Keratinocyte (primary cell): Measurements from ENCODE around the gene JAG2. TPM values are rescaled to one million over a fixed set of nuclear protein-coding genes. Genes with fewer than 3 reads are reported as not detected.

Experiments used
- DNase-seq: peaks from one replicate; pipeline ENCODE4 v3.0.0-alpha.2; 2011; ENCODE audit warnings: low read depth, missing footprints, low spot score
- FAIRE-seq: peaks from 2 replicates; lab custom pipeline; 2011; peaks lifted over from hg19 to GRCh38; lab: Jason Lieb, UNC
- H2AFZ ChIP-seq: 2 replicates; pipeline ENCODE4 v1.6.0; 2012; ENCODE audit warnings: low read length, control low read depth, inconsistent platforms; ENCODE audit not compliant: control insufficient read depth
- H3K27ac ChIP-seq: 2 replicates; pipeline ENCODE4 v1.5.1; 2011; ENCODE audit warnings: low read length; ENCODE audit not compliant: control insufficient read depth, insufficient read depth
- H3K27me3 ChIP-seq: 3 replicates; pipeline ENCODE4 v1.6.0; 2011; ENCODE audit warnings: low read length; ENCODE audit not compliant: control insufficient read depth, insufficient read depth; ENCODE audit errors: extremely low read depth
- H3K36me3 ChIP-seq, 2 experiments: 2 replicates in 1 of 2; 3 replicates in 1 of 2; pipeline ENCODE4 v1.5.1; 2011; ENCODE audit warnings: low read length in 2 of 2, mild to moderate bottlenecking in 1 of 2; ENCODE audit not compliant: control insufficient read depth in 2 of 2, insufficient read depth in 2 of 2; ENCODE audit errors: extremely low read depth in 1 of 2
- H3K4me1 ChIP-seq: 3 replicates; pipeline ENCODE4 v1.5.1; 2011; ENCODE audit warnings: low read length; ENCODE audit not compliant: control insufficient read depth, insufficient read depth; ENCODE audit errors: extremely low read depth
- H3K4me2 ChIP-seq: 3 replicates; pipeline ENCODE4 v1.6.0; 2011; ENCODE audit warnings: low read depth, low read length; ENCODE audit not compliant: control insufficient read depth, insufficient read depth; ENCODE audit errors: extremely low read depth
- H3K4me3 ChIP-seq, 3 experiments: fragments of 200-600 bp in 1 of 3; sonication (generic) in 1 of 3; 2 replicates in 2 of 3; 3 replicates in 1 of 3; pipeline ENCODE4 v1.5.1; 2011 to 2016; ENCODE audit warnings: low read length in 3 of 3, mild to moderate bottlenecking in 3 of 3, control low read depth in 2 of 3, inconsistent platforms in 1 of 3, low read depth in 1 of 3, mixed read lengths in 1 of 3, mixed run types in 1 of 3, moderate library complexity in 1 of 3; ENCODE audit not compliant: control insufficient read depth in 2 of 3, insufficient read depth in 2 of 3; ENCODE audit errors: extremely low read depth in 1 of 3
- H3K79me2 ChIP-seq: 2 replicates; pipeline ENCODE4 v1.6.0; 2012; ENCODE audit warnings: low read length; ENCODE audit not compliant: control insufficient read depth, insufficient read depth
- H3K9ac ChIP-seq: 3 replicates; pipeline ENCODE4 v1.6.0; 2011; ENCODE audit warnings: low read length; ENCODE audit not compliant: control insufficient read depth, insufficient read depth; ENCODE audit errors: extremely low read depth
- H3K9me1 ChIP-seq: 3 replicates; pipeline ENCODE4 v1.6.0; 2011; ENCODE audit warnings: low read length; ENCODE audit not compliant: control insufficient read depth, insufficient read depth; ENCODE audit errors: extremely low read depth
- H3K9me3 ChIP-seq: 2 replicates; pipeline ENCODE4 v1.5.1; 2012; ENCODE audit warnings: low read depth, low read length; ENCODE audit not compliant: control insufficient read depth
- H4K20me1 ChIP-seq: 3 replicates; pipeline ENCODE4 v1.6.0; 2011; ENCODE audit warnings: low read length; ENCODE audit not compliant: control insufficient read depth, insufficient read depth; ENCODE audit errors: extremely low read depth
- CTCF ChIP-seq, 3 experiments: IDR thresholded peaks in 1 of 3; conservative IDR thresholded peaks in 1 of 3; optimal IDR thresholded peaks in 1 of 3; 2 replicates in 2 of 3; 3 replicates in 1 of 3; pipeline versions ENCODE3 to v1.5.1; 2011; ENCODE audit warnings: low read length in 3 of 3, mild to moderate bottlenecking in 3 of 3, moderate library complexity in 2 of 3, control low read depth in 1 of 3, inconsistent platforms in 1 of 3; ENCODE audit not compliant: insufficient read depth in 2 of 3; ENCODE audit errors: extremely low read depth in 1 of 3
- EZH2 ChIP-seq: IDR thresholded peaks from one replicate; pipeline ENCODE4 v1.6.1; 2012; ENCODE audit warnings: inconsistent platforms, mild to moderate bottlenecking, low read length, moderate library complexity
- dilution Hi-C: fragments of 300-500 bp; cut with MboI; formaldehyde crosslinking; loops from one replicate; pipeline ENCODE4 v1.7.0; 2020; ENCODE audit warnings: low sequenced_read_pairs; ENCODE audit not compliant: extremely low pct_ligation_motif_present
- polyA plus RNA-seq, 5 experiments: library from polyadenylated mRNA; depleted of rRNA in 3 of 5; stranded (reverse) in 3 of 5; stranded (forward) in 1 of 5; unstranded in 1 of 5; fragments of >200 nt; gene quantifications; 1 replicate in 1 of 5; 2 replicates in 3 of 5; 3 replicates in 1 of 5; pipeline versions ENCODE4 v1.2.1 to v1.2.3, GENCODE V29; 2011 to 2012; ENCODE audit warnings: missing spikeins in 2 of 5, low read depth in 1 of 5, low replicate concordance in 1 of 5

Gene JAG2
- polyA plus RNA-seq, 1 donor (not counting 4 experiments of a cell fraction or from before 2014, with no cell fraction given): 28.3 TPM

DNA sequence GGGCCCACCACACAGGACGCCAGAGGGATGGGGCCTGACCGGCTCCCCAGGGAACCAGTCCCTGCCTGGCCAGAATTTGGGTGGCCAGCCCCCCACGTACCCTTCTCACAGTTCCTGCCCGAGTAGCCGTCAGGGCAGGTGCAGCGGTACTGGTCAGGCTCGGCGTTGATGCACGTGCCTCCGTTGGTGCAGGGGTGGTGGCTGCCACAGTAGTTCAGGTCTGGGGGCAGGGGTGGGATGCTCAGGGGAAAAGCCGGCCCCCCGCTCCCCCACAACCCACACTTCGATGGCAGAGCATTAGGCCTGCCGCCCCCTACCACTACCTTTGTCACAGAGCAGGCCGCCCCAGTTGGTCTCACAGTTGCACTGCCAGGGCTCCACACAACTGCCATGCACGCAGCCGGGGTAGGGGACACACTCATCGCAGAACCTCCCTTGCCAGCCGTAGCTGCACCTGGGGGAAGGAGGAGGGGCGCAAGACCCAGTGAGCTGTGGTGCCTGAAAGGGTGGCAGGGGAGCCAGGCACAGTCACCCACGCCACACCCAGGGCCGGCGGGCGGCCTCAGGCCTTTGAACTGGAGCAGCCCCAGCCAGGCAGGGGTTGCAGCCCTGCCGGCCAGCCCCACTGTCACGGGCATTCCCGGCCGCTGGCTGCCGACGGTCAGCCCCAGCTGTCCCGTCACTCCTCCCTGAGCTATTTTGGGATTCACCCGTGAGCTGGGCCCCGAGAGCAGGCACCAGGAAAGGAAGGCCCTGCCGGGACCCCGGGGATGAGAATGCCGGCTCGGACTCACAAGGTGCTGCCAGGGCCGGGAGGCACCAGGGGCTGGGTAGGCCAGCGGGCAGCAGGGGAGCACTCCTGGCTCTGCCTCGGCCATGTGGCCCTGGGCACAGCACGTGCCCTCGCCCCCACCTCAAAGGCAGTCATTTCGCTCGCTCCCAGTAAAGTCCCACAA is 16.5 kb downstream of the JAG2 start:
- peaks cover 14% of the 10 kb centered on the region for H4K20me1 ChIP-seq
- H3K27me3 ChIP-seq: no peaks in the 10 kb centered on the region
- H3K27ac ChIP-seq: no peak overlapping the region
- no peak for DNase-seq
- peaks cover 4 to 22% of the 10 kb centered on the region in 2 experiments for H3K36me3 ChIP-seq
- H2AFZ ChIP-seq: no peak overlapping the region
- FAIRE-seq: no peak
- H3K9me1 ChIP-seq: no peaks in the 10 kb centered on the region
- no peaks in the 10 kb centered on the region for H3K9me3 ChIP-seq
- no peaks in the 10 kb centered on the region for H3K4me1 ChIP-seq
- peaks cover 10% of the 10 kb centered on the region for H3K79me2 ChIP-seq
- TF ChIP-seq EZH2: no peak
- no peak for TF ChIP-seq CTCF (optimal IDR thresholded peaks at IDR 0.05 in 1 of 3, IDR thresholded peaks at IDR 0.05 in 1 of 3, conservative IDR thresholded peaks at IDR 0.05 in 1 of 3; ENCODE audit: extremely low read depth in 1 of 3, insufficient read depth in 2 of 3, low read length in 3 of 3)
- no peak overlapping the region for H3K4me2 ChIP-seq
- dilution Hi-C loops: no loop called here
- H3K4me3 ChIP-seq: no peak overlapping the region
- H3K9ac ChIP-seq: no peak overlapping the region

GRCh38 chr14:105151084-105151837 is 17.3 kb downstream of the JAG2 start:
- Histone ChIP-seq H3K9me3 (no peaks in the 10 kb centered on the region), H3K27ac (no peak overlapping the region), H3K4me2 (no peak overlapping the region), H3K9ac (no peak overlapping the region), H3K36me3 (peaks cover 8 to 26% of the 10 kb centered on the region in 2 experiments), H3K4me1 (no peaks in the 10 kb centered on the region), H4K20me1 (peaks cover 9% of the 10 kb centered on the region), H3K79me2 (peaks cover 2% of the 10 kb centered on the region), H3K9me1 (no peaks in the 10 kb centered on the region), H3K4me3 (no peak overlapping the region), H2AFZ (no peak overlapping the region), H3K27me3 (no peaks in the 10 kb centered on the region)
- DNase-seq (no peak), FAIRE-seq (no peak)
- TF ChIP-seq CTCF (optimal IDR thresholded peaks at IDR 0.05 in 1 of 3, IDR thresholded peaks at IDR 0.05 in 1 of 3, conservative IDR thresholded peaks at IDR 0.05 in 1 of 3; ENCODE audit: extremely low read depth in 1 of 3, insufficient read depth in 2 of 3, low read length in 3 of 3): no peak
- dilution Hi-C loops: no loop called here
